ENCODE measurements around the gene GIPR.

The GIPR gene

GRCh38 chr19:45692187-45693105, 24.4 kb downstream of the GIPR start, which contains the start of gene QPCTL:
Gene QPCTL (plus strand): TSS chr19:45692666. CDS start chr19:45692704, 38 bp downstream.
- peak; percentile 57 for TF ChIP-seq POLR2A (IDR thresholded peaks at IDR 0.05; ENCODE audit: low read depth, low read length)
- FAIRE-seq (peak; percentile 92), DNase-seq (ENCODE audit: insufficient read length, low spot score) (peak; percentile 86)

- no peak for TF ChIP-seq POLR2A (IDR thresholded peaks at IDR 0.05; ENCODE audit: low read depth, low read length)
- FAIRE-seq (no peak), DNase-seq (ENCODE audit: insufficient read length, low spot score) (no peak)
Measured at GRCh38 chr19:45693106-45693788, 25.2 kb downstream of the GIPR start.

DNA sequence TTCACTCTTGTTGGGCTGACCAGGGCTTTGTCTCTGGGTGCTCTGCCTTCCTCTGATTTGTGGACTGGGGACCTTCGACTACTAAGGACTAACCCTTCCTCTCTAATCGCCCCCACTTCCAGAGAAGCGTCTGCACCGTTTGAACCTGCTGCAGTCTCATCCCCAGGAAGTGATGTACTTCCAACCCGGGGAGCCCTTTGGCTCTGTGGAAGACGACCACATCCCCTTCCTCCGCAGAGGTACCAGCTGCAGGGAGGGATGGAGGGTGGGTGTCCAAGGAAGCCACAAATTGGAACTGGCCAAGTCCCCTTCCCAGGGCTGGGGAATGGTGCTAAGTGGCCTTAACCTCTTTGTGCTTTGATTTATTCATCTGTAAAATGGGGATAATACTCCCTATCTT, 33.7 kb downstream of the GIPR start:
- no peak for TF ChIP-seq POLR2A (IDR thresholded peaks at IDR 0.05; ENCODE audit: low read depth, low read length)
- no peak for FAIRE-seq

GRCh38 chr19:45705115-45705514, 37.1 kb downstream of the GIPR start:
- FAIRE-seq (no peak), DNase-seq (ENCODE audit: insufficient read length, low spot score) (no peak)
- no peak for TF ChIP-seq POLR2A (IDR thresholded peaks at IDR 0.05; ENCODE audit: low read depth, low read length)

More for the DNA sequence above, 33.7 kb downstream of the GIPR start:
- DNase-seq (ENCODE audit: insufficient read length, low spot score) = no peak

- no peak for FAIRE-seq
- no peak for DNase-seq (ENCODE audit: insufficient read length, low spot score)
- no peak for TF ChIP-seq POLR2A (IDR thresholded peaks at IDR 0.05; ENCODE audit: low read depth, low read length)
Measured at GRCh38 chr19:45705710-45706415, 37.8 kb downstream of the GIPR start.

DNA sequence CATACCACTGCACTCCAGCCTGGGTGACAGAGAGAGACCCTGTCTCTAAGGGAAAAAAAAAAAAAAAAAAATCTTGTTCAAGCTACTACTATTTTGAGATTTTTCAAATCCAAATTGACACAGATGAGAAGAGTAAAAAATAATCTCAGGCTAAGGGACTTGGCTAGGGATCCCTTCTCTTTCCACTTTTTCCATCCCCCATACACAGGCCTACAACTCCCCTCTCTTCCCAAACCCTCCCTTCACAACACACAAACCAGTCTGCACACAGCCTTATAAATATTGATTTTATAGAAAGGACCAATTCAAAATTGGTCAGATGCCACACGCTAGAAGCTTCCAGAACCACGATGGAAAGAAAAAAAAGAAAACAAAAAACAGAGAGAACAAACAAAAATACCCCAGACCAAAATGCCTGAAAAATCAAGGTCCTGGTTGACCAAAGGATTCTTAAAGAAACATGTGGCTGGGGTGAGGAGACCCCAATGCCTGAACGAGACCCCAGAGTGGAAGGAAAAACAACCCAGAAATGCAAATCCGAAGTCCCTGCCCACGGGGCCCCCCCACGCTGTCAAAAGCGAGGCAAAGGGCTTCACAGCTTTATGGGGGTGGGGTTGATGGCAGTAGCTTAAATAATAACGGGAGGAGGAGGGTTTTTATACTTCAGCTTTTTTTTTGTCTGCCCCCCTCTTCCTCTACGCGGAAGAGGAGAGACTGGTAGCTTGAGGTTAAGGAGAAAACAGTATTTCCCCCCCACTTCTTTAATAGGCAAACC, 42.5 kb downstream of the GIPR start:
- TF ChIP-seq POLR2A (IDR thresholded peaks at IDR 0.05; ENCODE audit: low read depth, low read length) = no peak
- DNase-seq (ENCODE audit: insufficient read length, low spot score) = no peak
- FAIRE-seq = no peak

- FAIRE-seq = no peak
- TF ChIP-seq POLR2A (IDR thresholded peaks at IDR 0.05; ENCODE audit: low read depth, low read length) = no peak
- DNase-seq (ENCODE audit: insufficient read length, low spot score) = no peak
Measured at GRCh38 chr19:45711851-45712698, 44.1 kb downstream of the GIPR start.

DNA sequence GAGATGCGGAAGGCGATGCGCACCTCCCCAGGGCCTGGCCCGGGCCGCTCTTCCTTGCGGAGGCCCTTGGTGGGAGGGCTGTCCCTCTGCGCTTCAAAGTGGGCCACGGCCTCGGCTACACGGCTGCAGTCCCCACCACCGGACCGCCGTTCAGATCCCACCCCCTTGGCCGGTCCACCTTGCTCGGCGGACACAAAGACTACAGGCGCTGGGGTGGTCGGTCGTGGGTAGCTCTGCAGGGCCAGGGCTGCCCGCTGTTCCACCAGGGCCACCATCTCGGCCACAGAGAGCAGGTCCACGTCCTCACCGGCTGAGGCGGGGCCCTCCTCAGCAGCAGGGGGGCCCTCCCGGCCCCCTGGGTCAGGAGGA, 44.7 kb downstream of the GIPR start:
- FAIRE-seq (no peak), DNase-seq (ENCODE audit: insufficient read length, low spot score) (no peak)
- TF ChIP-seq POLR2A (IDR thresholded peaks at IDR 0.05; ENCODE audit: low read depth, low read length) = no peak

DNA sequence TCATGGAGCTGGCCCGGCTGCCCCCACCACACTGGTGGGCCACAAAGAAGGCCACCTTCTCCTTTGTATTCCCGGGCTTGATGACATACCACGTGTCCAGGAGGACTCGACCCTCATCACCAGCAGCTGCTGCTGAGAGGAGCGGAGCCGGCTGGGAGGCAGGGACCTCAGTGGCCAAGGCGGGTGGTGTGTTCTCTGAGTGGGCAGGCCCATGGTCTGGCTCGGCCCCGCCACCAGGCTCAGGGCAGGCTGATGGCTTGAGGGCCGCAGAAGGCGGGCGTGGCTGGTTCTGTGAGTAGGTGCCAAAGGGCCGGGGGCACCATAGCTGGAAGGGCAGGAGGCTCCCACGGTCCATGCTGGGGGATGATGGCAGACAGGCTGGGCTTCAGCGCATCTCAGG, 45.1 kb downstream of the GIPR start:
- no peak for TF ChIP-seq POLR2A (IDR thresholded peaks at IDR 0.05; ENCODE audit: low read depth, low read length)
- no peak for FAIRE-seq
- no peak for DNase-seq (ENCODE audit: insufficient read length, low spot score)

- no peak for DNase-seq (ENCODE audit: insufficient read length, low spot score)
- no peak for TF ChIP-seq POLR2A (IDR thresholded peaks at IDR 0.05; ENCODE audit: low read depth, low read length)
Measured at GRCh38 chr19:45715139-45715538, 47.1 kb downstream of the GIPR start.

DNA sequence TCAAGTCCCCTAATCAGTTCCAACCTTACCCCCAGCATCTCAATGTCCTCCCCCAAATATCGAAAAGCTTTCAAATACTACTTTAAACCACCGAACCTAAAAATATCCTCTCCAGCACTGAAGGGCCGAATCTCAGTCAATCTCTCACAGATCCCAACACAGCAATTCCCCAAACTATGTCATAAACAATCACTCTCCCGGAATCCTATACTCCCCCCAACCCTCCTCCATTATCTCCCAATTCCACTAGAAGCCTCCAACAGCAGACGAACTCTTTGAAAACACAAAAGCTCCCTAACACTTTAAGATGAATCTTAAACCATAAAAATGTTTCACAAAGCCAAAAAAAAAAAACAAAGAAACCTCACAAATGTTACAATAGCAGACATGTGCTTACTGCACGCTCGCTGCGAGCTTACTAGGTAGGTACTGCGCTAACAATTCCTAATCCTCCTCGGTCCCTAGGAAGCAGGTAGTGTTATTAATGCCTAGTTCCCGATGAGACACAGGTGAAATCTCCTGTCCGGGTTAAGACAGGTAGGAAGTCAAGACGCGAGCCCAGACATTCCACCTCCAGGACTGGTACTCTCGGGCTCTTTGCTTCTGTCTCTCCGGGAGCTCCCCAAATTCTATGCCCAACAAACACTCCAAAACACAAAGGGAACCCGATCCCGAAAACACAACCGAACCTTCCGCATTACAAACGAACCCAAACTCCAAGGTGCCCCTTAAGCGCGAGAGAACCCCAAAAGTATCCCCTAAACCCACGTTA, 48.5 kb downstream of the GIPR start:
- no peak for FAIRE-seq
- DNase-seq (ENCODE audit: insufficient read length, low spot score) = no peak
- no peak for TF ChIP-seq POLR2A (IDR thresholded peaks at IDR 0.05; ENCODE audit: low read depth, low read length)

More at GRCh38 chr19:45715139-45715538, 47.1 kb downstream of the GIPR start:
- no peak for FAIRE-seq
